ENCODE results near the gene CBY3. TPM values are rescaled to one million over a fixed set of nuclear protein-coding genes. Genes with fewer than 3 reads are reported as not detected.

Gene CBY3
- total RNA-seq, 1 experiment from 2014 or later = not detected

Other genes starting within 250 kb of the CBY3 start
- gene RUFY1, start 130.5 kb downstream of the CBY3 start, total RNA-seq (2014; rRNA removed; shearing (Covaris generic)) = 25.5 and 38.3 TPM in 2 replicates
- 265 and 317 TPM in 2 replicates for gene HNRNPH1, start 57.4 kb downstream of the CBY3 start, total RNA-seq (2014; rRNA removed; shearing (Covaris generic))
- 625 and 681 TPM in 2 replicates for gene CANX, start 17.9 kb upstream of the CBY3 start, total RNA-seq (2014; rRNA removed; shearing (Covaris generic))
- 7.5 and 17.2 TPM in 2 replicates for gene MAML1, start 51.8 kb upstream of the CBY3 start, total RNA-seq (2014; rRNA removed; shearing (Covaris generic))
- not detected in 2 replicates for gene LTC4S, start 113.0 kb upstream of the CBY3 start, total RNA-seq (2014; rRNA removed; shearing (Covaris generic))
- 146 and 187 TPM in 2 replicates for gene MGAT4B, start 125.8 kb upstream of the CBY3 start, total RNA-seq (2014; rRNA removed; shearing (Covaris generic))
- 390 and 442 TPM in 2 replicates for gene SQSTM1, start 139.9 kb upstream of the CBY3 start, total RNA-seq (2014; rRNA removed; shearing (Covaris generic))
- 11.3 and 13.2 TPM in 2 replicates for gene MRNIP, start 177.8 kb upstream of the CBY3 start, total RNA-seq (2014; rRNA removed; shearing (Covaris generic))
- gene TBC1D9B, start 226.9 kb upstream of the CBY3 start, total RNA-seq (2014; rRNA removed; shearing (Covaris generic)) = 43.5 and 62.4 TPM in 2 replicates